NCI-H69 (cell line): Measurements from ENCODE around the gene PHKA2.
"Not testable (repeated sequence)": the region's sequence is repeated elsewhere in the genome, so short reads cannot be mapped to it uniquely, and the experiment has no call there.

Source experiments
- DNase-seq: peaks from one replicate; lab custom pipeline; 2025; lab: John Stamatoyannopoulos, UW

Gene PHKA2

GRCh38 chrX:18861511-18861910, 122.4 kb downstream of the PHKA2 start:
- DNase-seq = no peak

GRCh38 chrX:18856645-18856997, 127.3 kb downstream of the PHKA2 start:
- no peak for DNase-seq

- no peak for DNase-seq
Observed at GRCh38 chrX:18855919-18856644, 127.8 kb downstream of the PHKA2 start.

- DNase-seq = not testable (repeated sequence)
Observed at GRCh38 chrX:18847901-18848300, 136.0 kb downstream of the PHKA2 start.
